ENCODE data around the gene SLC47A1. TPM values are rescaled to one million over a fixed set of nuclear protein-coding genes. Genes with fewer than 3 reads are reported as not detected.

Gene SLC47A1
- total and polyA plus RNA-seq, 2 of the 13 experiments (the other 11 are each of a cell fraction or from before 2014, with no cell fraction given), result 42.1 to 67.5 TPM

GRCh38 chr17:19549746-19550623, 16.3 kb downstream of the SLC47A1 start (continued):
- TF ChIP-seq ZBTB40 (IDR thresholded peaks at IDR 0.05) (no peak), ZBTB40 (CRISPR knock-in tag; IDR thresholded peaks at IDR 0.05) (no peak), KAT8 (CRISPR knock-in tag; IDR thresholded peaks at IDR 0.05) (no peak), KDM6A (CRISPR knock-in tag; IDR thresholded peaks at IDR 0.05; ENCODE audit: low read depth) (peak; percentile 42; the same call in 1 of the 2 replicates), TIGD3 (CRISPR knock-in tag; IDR thresholded peaks at IDR 0.05; ENCODE audit: borderline replicate concordance) (no peak), ZNF710 (CRISPR knock-in tag; IDR thresholded peaks at IDR 0.05; ENCODE audit: borderline replicate concordance) (peak; percentile 76; the same call in 1 of the 2 replicates), ZSCAN31 (CRISPR knock-in tag; IDR thresholded peaks at IDR 0.05; ENCODE audit: low read depth) (no peak), EP300 (IDR thresholded peaks at IDR 0.05; ENCODE audit: low read depth in 2 of 2, low read length in 2 of 2) (peak in 1 of 2 experiments; percentile 80; a peak in 2 of 4 replicates), EP300 (CRISPR knock-in tag; IDR thresholded peaks at IDR 0.05; ENCODE audit: borderline replicate concordance) (no peak; the same call in 1 of the 2 replicates), HDAC1 (CRISPR knock-in tag; IDR thresholded peaks at IDR 0.05) (peak; percentile 52; the same call in 1 of the 2 replicates), ZSCAN21 (CRISPR knock-in tag; IDR thresholded peaks at IDR 0.05; ENCODE audit: borderline replicate concordance) (no peak), ZNF558 (CRISPR knock-in tag; IDR thresholded peaks at IDR 0.05; ENCODE audit: borderline replicate concordance) (no peak), SKI (IDR thresholded peaks at IDR 0.05; ENCODE audit: partially characterized antibody) (peak; percentile 31)
- TF ChIP-seq, protein P1, sequence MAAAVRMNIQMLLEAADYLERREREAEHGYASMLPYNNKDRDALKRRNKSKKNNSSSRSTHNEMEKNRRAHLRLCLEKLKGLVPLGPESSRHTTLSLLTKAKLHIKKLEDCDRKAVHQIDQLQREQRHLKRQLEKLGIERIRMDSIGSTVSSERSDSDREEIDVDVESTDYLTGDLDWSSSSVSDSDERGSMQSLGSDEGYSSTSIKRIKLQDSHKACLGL (CRISPR knock-in tag; IDR thresholded peaks at IDR 0.05), result no peak
